ENCODE measurements around the gene THRB.

Gene THRB

GRCh38 chr3:24069045-24069444 is 425.6 kb downstream of the THRB start:
- peak; percentile 4 for DNase-seq

GRCh38 chr3:24067483-24067882 is 427.2 kb downstream of the THRB start:
- no peak for DNase-seq

All from activated CD4-positive, alpha-beta T cell treated with anti-CD3 and anti-CD28 coated beads for 48 hours (primary cell).